Glomerular visceral epithelial cell (primary cell): Measurements from ENCODE around the gene IPO13.

Experiments used
- DNase-seq: peaks from one replicate; pipeline ENCODE4 v3.0.0-alpha.2; 2016; ENCODE audit errors: extremely low spot score

IPO13 gene

DNA sequence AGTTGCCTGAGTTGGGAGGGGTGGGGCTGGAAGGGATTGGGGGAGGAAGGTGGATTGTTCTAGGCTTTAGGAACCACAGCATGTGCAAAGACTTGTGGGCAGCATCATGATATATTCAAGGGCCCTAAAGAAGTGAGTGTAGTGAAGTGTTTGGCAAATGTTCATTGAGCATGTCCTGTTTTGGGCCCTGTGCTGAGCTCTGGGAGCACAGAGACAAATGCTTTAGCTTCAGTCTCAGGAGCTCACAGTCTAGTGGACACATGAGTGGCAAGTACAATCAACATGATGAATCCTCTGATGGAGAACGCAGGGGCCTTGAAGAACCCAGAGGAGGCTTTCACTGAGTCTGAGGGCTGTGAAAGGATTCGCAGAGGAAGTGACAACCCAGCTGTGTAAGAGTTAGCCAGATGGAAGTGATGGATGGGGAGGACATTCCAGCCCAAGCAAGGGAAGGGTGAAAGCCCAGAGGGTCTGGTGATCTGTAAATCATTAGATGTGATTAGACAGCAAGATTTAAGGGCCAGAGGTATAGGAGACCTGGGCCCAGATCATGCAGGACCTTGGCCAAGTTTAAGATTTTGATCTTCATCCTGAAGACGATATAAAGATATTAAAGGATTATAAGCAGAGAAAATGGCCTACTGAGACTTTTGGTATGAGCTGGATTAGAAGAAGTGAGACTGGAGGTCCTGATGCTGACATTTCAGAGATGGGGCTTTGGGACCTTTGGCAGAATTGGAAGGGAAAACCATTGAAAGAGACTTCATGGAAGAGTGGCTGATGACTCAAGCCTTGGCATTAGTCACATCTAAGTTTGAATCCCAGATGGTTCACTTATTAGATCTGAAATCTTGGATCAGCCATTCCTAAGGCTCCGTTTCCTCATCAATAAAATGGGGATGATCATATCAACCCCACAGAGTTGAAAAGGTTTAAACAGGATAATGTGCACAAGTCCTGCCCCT lies 4.6 kb downstream of the IPO13 start:
- peak; percentile 52 for DNase-seq

DNA sequence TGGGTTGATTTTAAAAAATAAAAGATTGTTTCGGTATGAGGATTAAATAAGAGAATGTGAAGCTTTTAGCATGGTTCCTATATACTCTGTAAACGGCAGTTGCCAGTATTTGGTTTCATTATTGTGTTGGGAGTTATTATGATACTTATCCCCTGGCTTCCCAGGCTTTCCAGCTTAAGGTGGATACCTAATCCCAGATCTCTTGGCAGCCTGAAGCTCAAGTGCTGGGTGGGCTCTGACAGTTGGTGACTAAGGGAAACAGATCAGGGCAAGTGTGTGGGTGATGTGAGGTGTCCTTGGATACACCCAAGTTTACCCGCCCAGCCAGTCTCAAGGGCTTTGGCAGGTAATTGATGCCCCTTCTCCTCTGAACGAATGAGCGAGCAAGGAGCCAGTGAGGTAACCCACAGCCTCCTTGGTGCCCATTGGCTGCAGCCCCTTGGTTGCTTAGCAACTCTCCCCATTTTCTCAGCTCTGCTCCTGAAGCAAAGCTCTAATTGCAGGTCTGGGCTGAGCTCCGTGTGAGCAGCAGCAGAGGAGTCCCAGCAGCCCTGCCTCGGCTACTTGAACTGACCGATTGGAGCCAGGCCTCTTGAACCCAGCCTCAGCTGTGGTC lies 6.1 kb downstream of the IPO13 start:
- no peak for DNase-seq

DNA sequence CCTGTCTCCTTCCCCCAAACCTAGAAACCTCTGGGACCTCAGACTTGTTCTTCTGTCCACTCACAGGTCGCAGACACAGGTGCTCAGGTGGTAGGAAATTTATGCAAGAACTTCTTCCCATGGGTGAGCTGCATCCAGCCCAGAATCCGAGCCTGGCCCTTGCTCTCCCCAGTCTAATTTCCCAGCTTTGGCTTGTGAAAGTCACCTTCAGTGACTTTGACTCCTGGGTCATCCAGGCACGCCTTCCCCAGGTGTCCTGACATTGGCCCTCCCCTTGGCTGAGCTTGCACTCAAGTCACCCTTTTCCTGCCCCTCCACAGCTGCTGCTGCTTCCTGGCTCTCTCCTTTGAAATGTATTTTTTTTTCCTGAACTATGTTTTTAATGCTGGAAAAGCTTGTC lies 6.6 kb downstream of the IPO13 start:
- no peak for DNase-seq

DNA sequence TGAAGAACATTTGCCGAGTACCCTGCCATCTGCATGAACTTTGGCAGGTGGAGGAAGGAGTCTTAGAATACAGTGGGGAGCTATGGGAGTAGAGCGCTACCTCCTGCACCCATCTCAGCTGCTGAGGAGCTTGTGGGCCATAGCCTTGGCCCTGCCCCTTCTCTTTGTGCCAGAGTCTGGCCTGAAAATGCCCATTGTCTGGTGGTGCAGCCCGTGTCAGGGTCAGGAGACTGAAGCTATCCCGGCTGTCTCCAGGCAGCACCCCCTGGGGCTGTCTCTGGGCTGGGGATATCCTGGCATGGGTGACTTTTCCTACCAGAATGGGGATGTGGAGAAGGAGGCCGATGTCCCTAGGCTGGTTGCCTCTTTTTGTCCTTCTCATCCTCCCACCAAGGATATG lies 7.3 kb downstream of the IPO13 start:
- DNase-seq: no peak

DNA sequence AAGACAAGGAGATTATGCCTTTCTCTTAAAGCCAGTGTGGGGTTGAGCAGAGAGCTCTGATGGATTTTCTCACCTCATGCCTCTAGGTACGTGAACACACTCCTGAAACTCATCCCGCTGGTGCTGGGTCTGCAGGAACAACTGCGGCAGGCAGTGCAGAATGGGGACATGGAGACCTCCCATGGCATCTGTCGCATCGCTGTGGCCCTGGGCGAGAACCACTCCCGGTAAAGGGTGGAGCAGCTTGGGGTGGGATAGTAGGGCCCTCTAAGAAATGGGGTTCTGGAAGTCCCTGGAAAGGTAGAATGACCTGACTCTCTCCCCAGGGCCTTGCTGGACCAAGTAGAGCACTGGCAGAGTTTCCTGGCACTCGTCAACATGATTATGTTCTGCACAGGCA lies 9.5 kb downstream of the IPO13 start:
- no peak for DNase-seq

DNA sequence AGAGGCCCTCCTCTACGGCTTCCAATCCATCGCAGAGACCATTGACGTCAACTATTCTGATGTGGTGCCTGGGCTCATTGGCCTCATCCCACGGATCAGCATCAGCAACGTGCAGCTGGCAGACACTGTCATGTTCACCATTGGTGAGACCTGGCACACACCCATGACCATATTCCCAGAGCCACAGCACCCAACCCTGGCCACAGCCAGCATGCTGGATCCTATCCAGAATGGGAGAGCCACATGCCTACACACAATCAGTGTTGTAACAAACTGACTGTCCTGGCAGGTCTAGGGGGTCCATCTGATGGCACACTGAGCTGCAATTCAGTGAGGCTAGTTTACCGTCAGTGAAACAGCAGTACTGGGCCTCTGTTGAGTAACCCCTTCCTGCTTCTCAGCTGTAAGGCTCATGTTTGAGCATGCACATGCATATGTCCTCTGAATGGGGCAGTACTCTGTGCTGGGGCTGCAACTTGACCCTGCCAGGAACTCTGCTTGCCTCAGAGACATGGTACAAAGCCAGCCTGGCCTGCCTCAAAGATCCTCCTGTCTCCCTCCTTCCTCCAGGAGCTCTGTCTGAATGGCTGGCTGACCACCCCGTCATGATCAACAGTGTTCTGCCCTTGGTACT lies 10.8 kb downstream of the IPO13 start:
- no peak for DNase-seq

DNA sequence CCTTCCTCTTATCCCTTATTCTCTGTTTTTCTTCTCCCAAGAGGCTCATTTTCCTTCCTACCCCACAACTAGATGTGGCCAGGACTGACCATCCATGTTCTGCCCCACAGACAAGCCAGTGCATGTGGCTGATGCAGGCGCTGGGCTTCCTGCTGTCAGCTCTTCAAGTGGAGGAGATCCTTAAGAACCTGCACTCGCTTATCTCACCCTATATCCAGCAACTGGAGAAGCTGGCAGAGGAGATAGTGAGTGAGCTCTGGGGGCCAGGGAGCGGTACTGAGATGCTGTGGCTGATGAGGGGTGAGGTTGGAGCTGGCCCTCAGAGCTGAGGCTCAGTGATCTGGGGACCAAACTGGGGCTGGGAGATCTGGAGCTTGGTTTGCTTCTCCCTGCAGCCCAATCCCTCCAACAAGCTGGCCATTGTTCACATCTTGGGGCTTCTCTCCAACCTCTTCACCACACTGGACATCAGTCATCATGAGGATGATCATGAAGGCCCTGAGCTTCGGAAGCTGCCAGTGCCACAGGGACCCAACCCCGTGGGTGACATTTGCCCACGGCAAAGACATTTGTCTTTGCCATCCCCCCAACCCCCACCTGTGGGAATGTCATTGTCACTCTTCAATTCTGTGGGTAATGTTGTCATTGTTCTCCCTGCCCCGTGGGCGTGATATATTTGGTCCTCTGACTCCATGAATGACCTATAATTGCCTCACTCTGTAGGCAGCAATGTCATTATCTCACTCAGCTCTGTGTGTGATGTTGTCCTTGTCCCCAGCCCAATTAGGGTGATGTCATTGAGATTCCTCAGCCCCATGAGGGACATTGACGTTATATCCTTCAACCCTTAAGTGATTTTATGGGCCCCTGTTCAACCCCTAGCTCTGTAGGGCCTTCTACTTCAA lies 11.9 kb downstream of the IPO13 start:
- no peak for DNase-seq

GRCh38 chr1:43960798-43961197 lies 14.0 kb downstream of the IPO13 start:
- DNase-seq: no peak

DNA sequence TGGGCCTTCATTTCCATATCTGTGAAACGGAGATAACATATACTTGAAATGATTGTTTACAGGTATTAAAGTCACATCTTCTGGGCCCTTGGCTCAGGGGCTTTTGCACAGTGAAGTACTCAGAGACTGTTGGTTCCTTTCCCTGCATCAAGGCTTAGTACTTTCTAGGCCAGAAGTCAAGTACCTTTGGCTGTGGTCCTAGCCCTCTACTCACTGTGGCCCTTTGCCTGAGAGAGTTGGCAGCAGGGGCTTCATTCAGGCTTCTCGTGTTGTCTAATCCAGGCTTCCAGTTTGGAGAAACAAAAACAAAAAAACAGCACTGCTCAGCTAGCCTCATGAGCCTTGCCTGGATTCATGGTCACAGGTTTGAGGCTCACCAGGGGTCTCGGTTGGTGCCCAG lies 14.9 kb downstream of the IPO13 start:
- no peak for DNase-seq

DNA sequence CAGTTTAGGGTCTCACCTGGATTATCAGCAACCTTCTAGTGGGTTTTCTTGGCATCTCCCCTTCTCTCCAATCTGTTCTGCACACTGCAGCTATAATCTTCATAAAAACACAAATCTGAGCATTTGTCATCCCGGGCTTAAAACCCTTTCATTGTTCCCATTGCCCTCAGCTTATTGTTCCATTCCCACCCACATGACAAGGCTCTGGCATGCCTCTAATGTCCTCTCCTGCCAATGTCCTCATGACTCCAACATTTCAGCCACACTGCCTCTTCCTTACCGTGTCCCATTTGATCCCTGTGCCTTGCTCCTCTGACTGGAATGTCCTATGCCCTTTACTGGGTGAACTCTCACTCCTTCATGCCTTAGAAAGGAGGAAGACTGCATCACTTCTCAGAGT lies 15.6 kb downstream of the IPO13 start:
- DNase-seq: no peak

GRCh38 chr1:43963006-43963405 lies 16.3 kb downstream of the IPO13 start:
- DNase-seq: no peak

GRCh38 chr1:43963890-43964289 lies 17.1 kb downstream of the IPO13 start:
- DNase-seq: no peak

DNA sequence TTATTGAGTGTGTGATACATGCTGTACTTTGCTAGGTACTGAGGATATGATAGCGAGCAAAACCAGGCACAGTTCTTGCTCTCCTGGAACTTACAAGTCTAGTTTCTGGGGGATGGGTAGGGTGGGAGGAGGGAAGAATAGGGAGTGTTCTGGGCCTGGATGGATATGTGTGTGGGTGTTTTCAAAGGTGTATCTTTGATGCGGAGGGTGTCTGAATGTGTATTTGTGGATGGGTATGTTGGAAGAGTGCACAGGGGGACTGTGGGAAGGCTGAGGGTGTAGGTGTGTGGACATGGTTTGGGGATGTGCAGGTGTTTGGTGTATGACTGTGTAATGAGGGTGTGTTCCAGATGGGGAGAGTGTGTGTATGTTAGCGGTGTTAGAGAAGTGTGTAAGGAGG lies 18.6 kb downstream of the IPO13 start:
- DNase-seq: no peak

- no peak for DNase-seq
Observed at GRCh38 chr1:43968348-43968948, 21.7 kb downstream of the IPO13 start.

DNA sequence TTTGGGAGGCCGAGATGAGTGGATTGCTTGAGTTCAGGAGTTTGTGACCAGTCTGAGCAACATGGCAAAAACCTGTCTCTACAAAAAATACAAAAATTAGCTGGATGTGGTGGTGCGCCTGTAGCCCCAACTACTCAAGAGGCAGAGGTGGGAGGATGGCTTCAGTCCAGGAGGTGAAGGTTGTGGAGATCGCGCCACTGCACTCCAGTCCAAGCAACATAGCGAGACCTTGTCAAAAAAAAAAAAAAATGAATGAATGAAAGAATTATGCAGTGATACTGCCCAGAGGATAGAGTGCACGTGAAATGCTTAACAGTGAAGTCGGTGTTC lies 22.6 kb downstream of the IPO13 start:
- DNase-seq: no peak

DNA sequence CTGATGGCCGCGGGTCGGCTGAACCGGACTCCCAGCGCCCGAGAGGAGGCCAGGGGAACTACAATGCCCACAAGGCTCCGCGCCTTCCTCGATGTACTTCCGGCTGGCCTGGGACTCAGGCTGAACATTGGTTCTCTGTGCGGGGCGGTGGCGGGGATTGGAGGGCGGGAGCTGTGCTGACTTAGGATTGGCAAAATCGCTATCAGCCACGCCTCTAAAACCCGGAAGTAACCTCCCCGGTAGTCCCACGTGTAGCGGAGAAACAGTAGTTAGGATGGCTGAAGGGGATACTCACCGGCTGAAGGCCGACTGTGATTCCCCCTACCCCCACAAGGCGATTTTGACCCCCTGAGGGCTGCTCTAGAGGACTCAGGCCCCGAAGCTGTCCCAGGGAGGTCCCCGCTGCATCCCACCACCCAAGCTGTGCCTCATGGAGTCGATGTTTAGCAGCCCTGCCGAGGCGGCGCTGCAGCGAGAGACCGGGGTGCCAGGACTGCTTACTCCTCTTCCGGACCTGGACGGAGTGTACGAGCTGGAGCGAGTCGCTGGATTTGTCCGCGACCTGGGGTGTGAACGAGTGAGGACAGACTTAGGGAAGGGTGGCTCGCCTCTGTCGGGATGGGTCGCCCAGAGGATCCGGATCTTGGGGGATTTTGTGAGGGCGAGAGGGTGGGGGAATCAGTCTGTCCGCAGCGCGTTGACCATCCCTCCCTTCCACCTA lies 23.2 kb downstream of the IPO13 start, which contains the start of gene DPH2:
Gene DPH2, plus strand, starts transcription at position 265 of the 721 bp plus-strand sequence. Its CDS starts 166 bp downstream, at position 431.
- DNase-seq: peak; percentile 96

DNA sequence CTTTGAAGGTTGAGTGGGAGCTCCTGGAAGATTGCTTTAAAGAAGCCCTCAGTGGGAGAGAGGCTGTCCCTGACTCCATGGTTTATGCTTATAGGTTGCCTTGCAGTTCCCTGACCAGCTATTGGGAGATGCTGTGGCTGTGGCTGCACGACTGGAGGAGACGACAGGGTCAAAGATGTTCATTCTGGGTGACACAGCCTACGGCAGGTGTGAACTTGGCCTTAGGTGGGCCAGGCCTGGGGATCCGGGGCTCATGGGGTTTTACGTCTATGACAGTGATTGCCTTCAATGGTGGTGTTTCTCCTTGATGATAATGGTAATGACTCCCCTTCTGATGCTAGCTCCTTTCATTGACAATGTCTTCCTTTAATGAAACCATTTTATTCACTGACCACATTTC lies 23.8 kb downstream of the IPO13 start:
- no peak for DNase-seq

GRCh38 chr1:43970911-43971310 lies 24.2 kb downstream of the IPO13 start:
- no peak for DNase-seq

GRCh38 chr1:43971336-43971980 lies 24.7 kb downstream of the IPO13 start:
- no peak for DNase-seq

GRCh38 chr1:43973981-43974442 lies 27.3 kb downstream of the IPO13 start:
- no peak for DNase-seq
